ENCODE results near the gene RELL1.

The RELL1 gene

DNA sequence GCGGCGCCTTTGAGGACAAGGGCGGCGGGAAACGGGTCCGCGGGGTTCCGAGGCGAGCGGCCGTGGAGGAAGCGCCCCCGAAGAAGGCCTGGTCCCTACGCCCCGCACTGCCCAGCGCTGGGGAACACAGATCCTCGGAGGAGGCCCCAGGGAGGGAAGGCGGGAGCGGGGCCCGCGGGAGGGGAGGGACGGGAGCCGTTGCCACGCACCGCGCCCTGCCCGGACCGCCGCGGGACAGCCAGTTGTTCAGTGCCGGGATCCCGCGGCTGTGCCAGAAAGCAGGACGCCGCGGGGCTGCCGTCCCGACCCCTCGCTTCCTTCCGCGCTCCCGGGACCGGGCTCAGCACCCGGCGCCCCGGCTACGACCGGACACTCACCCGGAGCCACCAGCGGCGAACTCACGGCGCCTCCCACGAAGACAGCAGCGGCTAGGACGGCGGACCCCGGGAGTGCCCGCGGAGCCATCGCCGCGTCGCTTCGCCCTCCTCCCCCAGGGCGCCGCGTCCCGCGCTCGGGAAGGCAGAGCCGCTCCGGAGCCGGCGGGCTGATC, 278 bp downstream of the RELL1 start:
- Histone ChIP-seq H3K27ac (peak overlapping the region; percentile 95), H3K4me3 (ENCODE audit: low read depth in 1 of 2, low read length in 1 of 2) (peak overlapping the region; percentile 91 to 100), H3K36me3 (peaks cover 4% of the 10 kb centered on the region), H3K27me3 (no peaks in the 10 kb centered on the region), H3K9me3 (no peaks in the 10 kb centered on the region), H3K4me1 (ENCODE audit: control insufficient read depth in 1 of 2, insufficient read depth in 1 of 2, low read depth in 1 of 2, low read length in 1 of 2) (peaks cover 54 to 61% of the 10 kb centered on the region in 2 experiments)
- TF ChIP-seq, protein P1, sequence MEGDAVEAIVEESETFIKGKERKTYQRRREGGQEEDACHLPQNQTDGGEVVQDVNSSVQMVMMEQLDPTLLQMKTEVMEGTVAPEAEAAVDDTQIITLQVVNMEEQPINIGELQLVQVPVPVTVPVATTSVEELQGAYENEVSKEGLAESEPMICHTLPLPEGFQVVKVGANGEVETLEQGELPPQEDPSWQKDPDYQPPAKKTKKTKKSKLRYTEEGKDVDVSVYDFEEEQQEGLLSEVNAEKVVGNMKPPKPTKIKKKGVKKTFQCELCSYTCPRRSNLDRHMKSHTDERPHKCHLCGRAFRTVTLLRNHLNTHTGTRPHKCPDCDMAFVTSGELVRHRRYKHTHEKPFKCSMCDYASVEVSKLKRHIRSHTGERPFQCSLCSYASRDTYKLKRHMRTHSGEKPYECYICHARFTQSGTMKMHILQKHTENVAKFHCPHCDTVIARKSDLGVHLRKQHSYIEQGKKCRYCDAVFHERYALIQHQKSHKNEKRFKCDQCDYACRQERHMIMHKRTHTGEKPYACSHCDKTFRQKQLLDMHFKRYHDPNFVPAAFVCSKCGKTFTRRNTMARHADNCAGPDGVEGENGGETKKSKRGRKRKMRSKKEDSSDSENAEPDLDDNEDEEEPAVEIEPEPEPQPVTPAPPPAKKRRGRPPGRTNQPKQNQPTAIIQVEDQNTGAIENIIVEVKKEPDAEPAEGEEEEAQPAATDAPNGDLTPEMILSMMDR (IDR thresholded peaks at IDR 0.05): no peak

DNA sequence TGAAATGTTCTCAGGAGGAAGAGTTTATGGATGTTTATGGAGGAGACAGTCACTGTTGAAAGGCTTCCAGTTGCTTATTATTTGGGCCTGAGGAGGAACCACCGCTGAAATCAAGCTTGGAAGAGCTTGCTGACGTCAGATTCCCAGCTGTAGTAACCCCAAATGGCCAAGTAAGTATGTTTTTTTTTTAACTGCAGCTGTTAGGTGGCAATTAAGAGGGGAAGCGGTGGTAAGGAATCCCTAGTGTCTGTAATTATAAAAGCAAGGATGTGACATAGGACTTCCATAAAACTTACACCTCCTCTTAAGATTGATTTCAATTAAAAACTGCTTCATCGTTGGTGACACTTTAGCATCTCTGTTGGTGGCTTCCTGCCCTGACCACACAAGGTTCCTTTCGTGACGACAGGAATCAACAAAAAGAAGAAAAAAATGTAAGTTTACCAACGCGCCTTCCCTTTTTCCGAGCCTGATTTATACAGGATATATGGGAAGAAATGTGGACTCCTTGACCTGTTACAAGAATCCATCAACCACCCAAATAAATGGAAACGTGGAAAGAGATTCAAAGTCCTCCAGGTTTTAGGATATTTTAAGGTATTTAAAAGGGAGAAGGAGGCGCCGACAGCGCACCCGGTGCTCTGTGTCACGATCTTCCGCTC, 884 bp downstream of the RELL1 start:
- Histone ChIP-seq H3K4me1 (ENCODE audit: control insufficient read depth in 1 of 2, insufficient read depth in 1 of 2, low read depth in 1 of 2, low read length in 1 of 2) (peaks cover 54 to 61% of the 10 kb centered on the region in 2 experiments), H3K4me3 (ENCODE audit: low read depth in 1 of 2, low read length in 1 of 2) (peak overlapping the region; percentile 91 to 100), H3K27ac (peak overlapping the region; percentile 95), H3K9me3 (no peaks in the 10 kb centered on the region), H3K36me3 (peaks cover 4% of the 10 kb centered on the region), H3K27me3 (no peaks in the 10 kb centered on the region)
- TF ChIP-seq, protein P1 (IDR thresholded peaks at IDR 0.05): no peak

DNA sequence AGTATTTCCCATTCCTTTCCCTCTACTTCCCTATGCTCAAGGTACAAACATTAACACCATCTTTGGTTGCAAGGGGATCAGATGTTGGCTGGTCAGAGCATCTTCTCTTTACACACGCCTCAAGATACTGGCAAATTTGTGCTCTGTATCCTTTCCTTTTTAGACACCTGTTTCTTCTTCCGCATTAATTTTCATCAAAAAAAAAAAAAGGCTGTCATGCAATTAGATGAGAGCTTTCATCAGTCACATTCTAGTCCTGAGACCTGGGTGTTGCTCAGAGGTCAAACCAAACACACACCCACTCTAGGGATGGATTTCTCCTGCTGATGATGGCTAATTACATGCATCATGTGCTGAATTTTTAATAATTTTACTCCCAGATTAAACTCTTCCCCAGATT, 2.0 kb downstream of the RELL1 start:
- H3K4me1 ChIP-seq (ENCODE audit: control insufficient read depth in 1 of 2, insufficient read depth in 1 of 2, low read depth in 1 of 2, low read length in 1 of 2): peaks cover 45 to 51% of the 10 kb centered on the region in 2 experiments
- H3K27ac ChIP-seq: peak overlapping the region; percentile 95
- peak overlapping the region; percentile 91 to 100 for H3K4me3 ChIP-seq (ENCODE audit: low read depth in 1 of 2, low read length in 1 of 2)
- H3K27me3 ChIP-seq: no peaks in the 10 kb centered on the region
- peaks cover 8% of the 10 kb centered on the region for H3K36me3 ChIP-seq
- TF ChIP-seq, protein P1 (IDR thresholded peaks at IDR 0.05): no peak
- no peaks in the 10 kb centered on the region for H3K9me3 ChIP-seq

DNA sequence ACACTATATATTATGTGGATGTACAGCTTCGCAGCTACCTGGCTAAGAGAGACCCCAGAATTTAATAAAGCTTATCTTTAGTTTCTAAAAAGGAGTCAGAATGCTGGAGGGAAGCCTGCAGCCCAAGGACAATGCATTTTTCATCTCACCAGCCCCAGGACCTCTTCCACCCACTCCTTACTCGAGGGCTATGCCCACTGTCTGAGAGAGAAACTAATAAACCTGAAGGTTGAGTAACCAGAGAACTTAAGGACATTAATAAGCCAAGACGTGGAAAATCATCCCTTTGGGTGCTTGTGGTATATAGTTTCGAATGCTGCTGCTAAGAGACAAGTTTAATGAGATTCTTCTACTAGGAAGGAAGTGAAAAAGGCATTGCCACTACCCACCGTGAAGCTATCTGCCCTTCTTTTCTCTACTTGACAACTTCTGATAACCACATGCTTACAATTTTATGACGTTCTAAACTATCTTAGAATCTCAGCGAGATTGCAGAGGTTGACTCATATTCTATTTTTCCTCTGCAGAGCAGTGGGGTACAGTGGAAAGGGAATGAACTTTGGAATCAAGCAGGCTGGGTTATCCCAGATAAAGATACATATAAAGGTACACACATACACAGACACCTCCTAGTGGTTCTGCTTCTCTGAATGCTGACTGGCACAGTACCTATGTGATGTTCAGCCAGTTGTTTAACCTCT, 3.3 kb downstream of the RELL1 start:
- no peaks in the 10 kb centered on the region for H3K9me3 ChIP-seq
- TF ChIP-seq, protein P1 (IDR thresholded peaks at IDR 0.05): no peak
- peak overlapping the region in 1 of 2 experiments; percentile 14 for H3K4me3 ChIP-seq (ENCODE audit: low read depth in 1 of 2, low read length in 1 of 2)
- peaks cover 44 to 50% of the 10 kb centered on the region in 2 experiments for H3K4me1 ChIP-seq (ENCODE audit: control insufficient read depth in 1 of 2, insufficient read depth in 1 of 2, low read depth in 1 of 2, low read length in 1 of 2)
- peak overlapping the region; percentile 56 for H3K27ac ChIP-seq
- H3K27me3 ChIP-seq: no peaks in the 10 kb centered on the region
- H3K36me3 ChIP-seq: peaks cover 10% of the 10 kb centered on the region

DNA sequence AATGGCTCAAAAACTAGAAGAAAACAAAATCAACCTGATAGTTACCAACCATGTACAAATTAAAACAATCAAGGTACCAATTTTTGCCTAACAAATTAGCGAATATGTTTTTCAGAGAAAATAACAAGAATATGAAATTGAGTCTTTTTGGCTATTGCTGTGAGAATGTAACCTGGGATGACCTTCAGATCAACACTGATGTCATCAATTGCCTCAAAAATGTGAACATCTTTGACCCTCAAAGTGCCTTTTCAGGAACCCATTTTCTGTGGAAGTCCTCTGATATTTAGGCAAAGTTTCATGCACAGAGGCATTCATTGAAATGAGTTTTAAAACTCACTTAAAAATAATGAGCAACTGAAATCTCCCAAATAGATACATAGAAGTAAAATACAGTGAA, 6.1 kb downstream of the RELL1 start:
- no peaks in the 10 kb centered on the region for H3K9me3 ChIP-seq
- no peak overlapping the region for H3K4me3 ChIP-seq (ENCODE audit: low read depth in 1 of 2, low read length in 1 of 2)
- TF ChIP-seq, protein P1 (IDR thresholded peaks at IDR 0.05): no peak
- H3K27ac ChIP-seq: no peak overlapping the region
- peaks cover 19% of the 10 kb centered on the region for H3K36me3 ChIP-seq
- peaks cover 44 to 50% of the 10 kb centered on the region in 2 experiments for H3K4me1 ChIP-seq (ENCODE audit: control insufficient read depth in 1 of 2, insufficient read depth in 1 of 2, low read depth in 1 of 2, low read length in 1 of 2)
- H3K27me3 ChIP-seq: no peaks in the 10 kb centered on the region
